ENCODE results near the gene RSPH1. TPM values are rescaled to one million over a fixed set of nuclear protein-coding genes. Genes with fewer than 3 reads are reported as not detected.

The RSPH1 gene
- total RNA-seq, 6 experiments from 2014 or later = 0.18 to 0.55 (median 0.22) TPM; not detected in 1

- TF ChIP-seq CTCF (IDR thresholded peaks at IDR 0.05) (no peak), POLR2A (IDR thresholded peaks at IDR 0.05) (no peak)
- WGBS (ENCODE audit: insufficient coverage, low coverage, low lambda C conversion rate, missing lambda C conversion rate) = 44% methylated on average over 3 of the region's 3 CpGs
- H3K27ac ChIP-seq = no peak overlapping the region
- intact Hi-C loops (cut with DNase I) = no loop called here
- no peak for DNase-seq
- no peaks in the 10 kb centered on the region for H3K27me3 ChIP-seq
- ATAC-seq = no peak
- no peak overlapping the region for H3K4me3 ChIP-seq
- no peaks in the 10 kb centered on the region for H3K9me3 ChIP-seq
- H3K4me1 ChIP-seq = no peaks in the 10 kb centered on the region
- H3K36me3 ChIP-seq = no peaks in the 10 kb centered on the region
Measured at GRCh38 chr21:42505090-42505726, 9.2 kb upstream of the RSPH1 start.

GRCh38 chr21:42503711-42504110 is 7.7 kb upstream of the RSPH1 start:
- no peak overlapping the region for H3K27ac ChIP-seq
- intact Hi-C loops (cut with DNase I) = no loop called here
- no peaks in the 10 kb centered on the region for H3K36me3 ChIP-seq
- no peaks in the 10 kb centered on the region for H3K27me3 ChIP-seq
- 62% methylated on average over 4 of the region's 4 CpGs for WGBS (ENCODE audit: insufficient coverage, low coverage, low lambda C conversion rate, missing lambda C conversion rate)
- TF ChIP-seq POLR2A (IDR thresholded peaks at IDR 0.05) (no peak), CTCF (IDR thresholded peaks at IDR 0.05) (no peak)
- no peak for DNase-seq
- no peaks in the 10 kb centered on the region for H3K4me1 ChIP-seq
- ATAC-seq = no peak
- no peak overlapping the region for H3K4me3 ChIP-seq
- H3K9me3 ChIP-seq = no peaks in the 10 kb centered on the region

GRCh38 chr21:42500736-42501135 is 4.7 kb upstream of the RSPH1 start:
- no peak for ATAC-seq
- no peak overlapping the region for H3K27ac ChIP-seq

GRCh38 chr21:42500225-42500624 is 4.2 kb upstream of the RSPH1 start:
- TF ChIP-seq POLR2A (IDR thresholded peaks at IDR 0.05) = no peak
- TF ChIP-seq CTCF (IDR thresholded peaks at IDR 0.05) = no peak
- Histone ChIP-seq H3K9me3 (no peaks in the 10 kb centered on the region), H3K4me1 (peaks cover 0 to 3% (median 0%) of the 10 kb centered on the region in 4 donors), H3K27ac (no peak overlapping the region), H3K27me3 (no peaks in the 10 kb centered on the region), H3K36me3 (no peaks in the 10 kb centered on the region), H3K4me3 (no peak overlapping the region)
- 68% methylated on average over 4 of the region's 4 CpGs for WGBS (ENCODE audit: insufficient coverage, low coverage, low lambda C conversion rate, missing lambda C conversion rate)
- intact Hi-C loops (cut with DNase I) = no loop called here
- no peak for DNase-seq
- ATAC-seq = no peak

More at GRCh38 chr21:42500736-42501135, 4.7 kb upstream of the RSPH1 start:
- Histone ChIP-seq H3K9me3 (no peaks in the 10 kb centered on the region), H3K36me3 (no peaks in the 10 kb centered on the region), H3K4me1 (no peaks in the 10 kb centered on the region), H3K4me3 (no peak overlapping the region), H3K27me3 (no peaks in the 10 kb centered on the region)
- no peak for TF ChIP-seq POLR2A (IDR thresholded peaks at IDR 0.05)
- no peak for DNase-seq
- intact Hi-C loops (cut with DNase I) = no loop called here
- WGBS (ENCODE audit: insufficient coverage, low coverage, low lambda C conversion rate, missing lambda C conversion rate) = 67% methylated on average over 5 of the region's 5 CpGs

- DNase-seq = no peak
- intact Hi-C loops (cut with DNase I) = no loop called here
- H3K4me1 ChIP-seq = peaks cover 0 to 3% (median 0%) of the 10 kb centered on the region in 4 donors
- no peaks in the 10 kb centered on the region for H3K36me3 ChIP-seq
- H3K27ac ChIP-seq = no peak overlapping the region
- no peaks in the 10 kb centered on the region for H3K27me3 ChIP-seq
- H3K4me3 ChIP-seq = no peak overlapping the region
- WGBS (ENCODE audit: insufficient coverage, low coverage, low lambda C conversion rate, missing lambda C conversion rate) = 69% methylated on average over 12 of the region's 15 CpGs
- ATAC-seq = no peak
- no peaks in the 10 kb centered on the region for H3K9me3 ChIP-seq
- TF ChIP-seq POLR2A (IDR thresholded peaks at IDR 0.05) = no peak
- TF ChIP-seq CTCF (IDR thresholded peaks at IDR 0.05) = no peak
Measured at GRCh38 chr21:42499444-42500112, 3.6 kb upstream of the RSPH1 start.
